CD4-positive, alpha-beta T cell treated with Interleukin-17A for 1 hour (primary cell): ENCODE measurements around the gene EVC.

Source experiments
- DNase-seq: peaks from one replicate; pipeline ENCODE4 v3.0.0-alpha.2; 2020

The EVC gene

GRCh38 chr4:5735463-5735862 is 24.5 kb downstream of the EVC start:
- DNase-seq, result no peak

GRCh38 chr4:5738061-5738460 is 27.1 kb downstream of the EVC start:
- DNase-seq, result no peak

DNA sequence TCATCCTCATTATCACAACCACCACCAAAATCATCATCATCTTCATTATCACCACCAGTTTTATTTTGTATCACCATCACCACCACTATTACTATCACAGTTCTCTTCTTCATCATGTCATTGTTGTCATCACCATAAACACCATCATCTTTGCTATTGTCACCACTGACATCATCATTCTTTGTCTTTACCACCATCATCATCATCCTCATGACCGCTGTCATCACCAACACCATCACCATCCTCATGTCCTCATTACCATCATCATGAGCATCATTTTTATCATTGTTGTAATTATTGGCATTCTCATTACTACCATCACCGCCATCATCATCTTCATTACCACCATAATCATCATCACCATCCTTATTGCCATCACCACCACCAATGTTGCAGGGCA is 31.4 kb downstream of the EVC start:
- DNase-seq, result no peak

DNA sequence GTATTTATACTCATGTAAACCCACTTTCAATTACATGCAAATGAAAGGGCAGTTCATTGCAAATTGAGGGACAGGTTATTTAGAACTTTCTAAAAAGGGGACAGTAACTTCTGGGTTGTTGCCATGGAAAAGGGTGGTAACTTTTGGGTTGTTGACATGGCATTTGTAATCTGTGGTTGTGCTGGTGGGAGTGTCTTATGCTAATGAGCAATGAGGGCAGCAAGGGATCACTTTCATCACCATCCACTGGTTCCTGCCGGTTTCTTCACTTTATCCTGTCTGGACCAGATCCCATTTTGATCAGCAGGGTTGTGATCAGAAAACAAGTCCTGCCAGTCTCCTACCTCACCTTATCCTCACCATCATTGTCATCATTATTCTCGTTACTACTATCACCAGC is 32.0 kb downstream of the EVC start:
- no peak for DNase-seq

DNA sequence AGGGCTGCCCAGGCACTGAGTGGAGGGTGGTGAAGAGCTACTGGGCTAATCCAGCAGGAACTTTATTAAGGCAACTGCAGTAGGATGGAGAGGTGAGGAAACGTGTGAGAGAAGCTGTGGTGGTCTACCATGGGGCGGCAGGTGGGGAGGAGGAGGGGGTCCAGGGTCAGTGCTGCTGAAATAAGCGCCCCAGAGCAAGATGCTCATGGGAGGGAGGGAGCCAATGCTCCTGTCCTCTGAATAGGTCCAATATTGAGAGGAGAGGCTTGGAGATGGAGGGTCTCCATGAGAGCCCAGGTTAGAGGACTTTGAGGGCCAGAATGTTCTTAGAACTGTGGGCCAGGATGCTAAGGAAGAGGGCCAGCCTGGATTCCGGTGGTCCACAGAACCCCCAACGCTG is 35.2 kb downstream of the EVC start:
- no peak for DNase-seq

GRCh38 chr4:5746829-5747737 is 36.1 kb downstream of the EVC start:
- DNase-seq, result no peak

DNA sequence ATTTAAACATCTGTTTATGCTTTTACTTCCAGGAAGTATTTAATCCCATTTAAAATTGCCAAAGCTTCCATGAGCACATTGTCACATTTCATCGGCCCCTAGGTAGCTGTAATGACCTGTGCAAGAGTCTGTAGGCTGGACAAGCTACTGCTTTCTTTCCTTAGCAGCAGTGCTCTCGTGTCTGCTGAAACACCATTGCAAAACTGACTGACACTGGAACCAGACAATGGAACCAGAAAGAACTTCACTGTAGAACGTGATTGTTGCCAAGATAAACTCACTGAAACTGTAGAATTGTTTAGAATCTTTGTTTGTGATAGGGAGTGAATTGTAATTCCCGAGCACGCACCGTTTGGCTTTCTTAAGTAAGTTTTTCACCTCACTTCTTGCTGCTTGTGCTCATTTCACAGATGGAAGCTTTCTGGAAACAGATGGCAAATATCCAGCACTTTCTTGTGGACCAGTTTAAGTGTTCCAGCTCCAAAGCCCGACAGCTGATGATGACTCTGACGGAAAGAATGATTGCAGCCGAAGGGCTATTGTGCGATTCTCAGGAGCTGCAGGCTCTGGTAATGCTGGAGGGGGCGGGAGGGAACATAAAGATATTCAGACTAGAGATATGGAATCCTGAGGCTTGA is 36.9 kb downstream of the EVC start:
- DNase-seq, result no peak

DNA sequence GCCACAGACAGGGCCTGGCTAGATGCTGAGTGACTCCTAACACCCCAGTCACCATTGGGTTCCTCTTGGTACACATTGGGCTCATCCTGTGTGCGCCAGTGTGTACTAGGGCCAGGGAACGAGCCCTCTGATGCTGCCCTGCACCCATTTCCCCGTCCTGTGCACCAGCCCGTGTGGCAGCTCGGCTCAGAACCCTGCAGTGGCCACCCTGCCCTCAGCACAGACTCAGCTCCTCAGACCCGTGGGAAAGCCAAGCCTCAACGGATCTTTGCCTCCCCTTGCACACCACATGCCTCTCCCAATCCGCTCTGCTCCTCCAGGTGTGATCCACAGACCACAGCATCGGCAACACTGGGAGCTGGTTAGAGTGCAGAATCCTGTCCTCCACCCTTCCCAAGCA is 38.6 kb downstream of the EVC start:
- no peak for DNase-seq

- DNase-seq, result no peak
Observed at GRCh38 chr4:5750052-5750945, 39.3 kb downstream of the EVC start.

GRCh38 chr4:5750946-5751665 is 40.1 kb downstream of the EVC start:
- no peak for DNase-seq

DNA sequence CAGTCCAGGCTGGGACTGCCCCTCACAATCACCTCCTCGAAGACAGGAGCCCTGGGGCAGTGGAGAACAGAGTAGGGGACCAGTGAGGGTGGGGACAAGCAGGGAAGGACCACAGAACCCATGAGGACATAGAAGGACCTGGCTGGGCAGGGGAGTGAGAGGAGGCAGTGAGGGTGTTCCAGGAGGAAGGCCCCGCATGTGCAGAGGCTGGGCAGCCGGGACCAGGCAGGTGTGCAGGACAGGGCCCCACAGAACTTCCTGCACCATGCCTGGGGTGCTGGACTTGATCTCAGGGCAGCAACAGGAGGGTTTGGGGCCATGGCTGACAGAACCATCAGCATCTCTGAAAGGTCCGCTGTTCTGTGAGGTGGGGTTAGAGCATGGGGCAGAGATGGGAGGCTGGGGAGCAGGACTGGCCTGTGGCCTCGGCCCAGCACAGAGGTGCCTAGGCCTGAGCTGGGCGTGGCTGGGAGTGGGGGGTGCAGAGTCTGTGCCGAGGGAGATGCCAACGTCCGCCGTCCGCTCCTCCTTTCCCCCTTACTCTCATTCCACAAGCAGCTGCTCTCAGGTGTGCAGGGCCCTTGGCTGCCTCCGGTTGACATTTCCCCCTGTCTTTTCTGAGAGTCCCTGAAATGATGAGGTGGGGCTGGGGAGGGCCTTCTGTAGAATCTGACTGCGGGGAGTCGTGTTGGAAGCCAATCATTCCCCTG is 40.8 kb downstream of the EVC start:
- no peak for DNase-seq

DNA sequence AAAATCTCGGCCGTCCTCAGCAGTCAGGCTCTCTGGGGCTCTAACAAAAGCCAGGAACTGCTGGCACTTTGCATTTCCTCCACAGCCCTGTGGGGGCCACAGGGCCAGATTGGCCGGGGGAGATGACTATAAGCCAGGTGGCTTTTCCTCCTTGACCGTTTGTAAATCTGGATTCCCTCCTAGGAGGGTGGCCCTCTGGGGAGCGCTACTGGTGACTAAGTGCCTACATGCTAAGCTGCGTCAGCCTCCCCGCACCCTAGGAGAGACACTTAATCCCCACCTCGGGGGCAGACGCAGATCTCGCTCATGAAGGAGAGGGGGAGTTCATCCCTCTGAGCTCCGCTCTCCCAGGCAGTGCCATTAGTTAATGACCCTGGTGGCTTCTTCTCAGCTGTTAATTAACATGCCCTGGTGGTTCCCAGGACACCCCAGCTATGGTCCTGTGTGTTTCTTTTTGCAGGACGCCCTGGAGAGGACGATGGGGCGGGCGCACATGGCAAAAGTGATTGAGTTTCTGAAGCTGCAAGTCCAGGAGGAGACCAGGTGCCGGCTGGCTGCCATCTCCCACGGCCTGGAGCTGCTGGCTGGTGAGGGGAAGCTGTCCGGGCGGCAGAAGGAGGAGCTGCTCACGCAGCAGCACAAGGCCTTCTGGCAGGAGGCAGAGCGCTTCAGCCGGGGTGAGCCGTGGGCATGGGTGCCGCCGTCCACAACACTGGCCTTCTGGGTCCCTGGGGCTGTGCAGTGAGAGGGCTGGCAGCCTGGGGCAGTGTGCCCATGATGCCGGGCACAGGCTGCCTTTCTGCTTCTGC is 41.6 kb downstream of the EVC start:
- DNase-seq, result no peak

- DNase-seq, result no peak
Observed at GRCh38 chr4:5753366-5753765, 42.4 kb downstream of the EVC start.

GRCh38 chr4:5753766-5754528 is 42.9 kb downstream of the EVC start:
- no peak for DNase-seq

GRCh38 chr4:5754529-5754881 is 43.5 kb downstream of the EVC start:
- no peak for DNase-seq

DNA sequence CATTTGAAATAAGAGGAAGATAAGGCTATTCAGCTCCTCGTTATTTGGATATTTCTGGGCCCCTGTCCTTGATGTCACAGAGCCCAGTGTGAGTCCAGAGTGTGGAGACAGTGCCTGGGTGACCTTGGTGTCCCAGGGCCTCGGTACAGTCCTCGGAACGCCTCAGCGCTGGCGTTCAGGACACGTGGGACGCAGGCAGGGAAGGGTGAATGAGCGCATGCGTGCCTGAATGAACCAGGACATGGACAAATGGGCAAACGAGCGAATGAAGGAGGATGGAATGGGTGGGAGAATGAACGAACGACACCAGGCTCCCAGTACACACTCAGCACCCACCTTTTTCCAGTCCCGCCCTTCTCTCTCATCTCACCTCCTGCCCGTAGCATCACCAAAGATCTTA is 44.2 kb downstream of the EVC start:
- no peak for DNase-seq

DNA sequence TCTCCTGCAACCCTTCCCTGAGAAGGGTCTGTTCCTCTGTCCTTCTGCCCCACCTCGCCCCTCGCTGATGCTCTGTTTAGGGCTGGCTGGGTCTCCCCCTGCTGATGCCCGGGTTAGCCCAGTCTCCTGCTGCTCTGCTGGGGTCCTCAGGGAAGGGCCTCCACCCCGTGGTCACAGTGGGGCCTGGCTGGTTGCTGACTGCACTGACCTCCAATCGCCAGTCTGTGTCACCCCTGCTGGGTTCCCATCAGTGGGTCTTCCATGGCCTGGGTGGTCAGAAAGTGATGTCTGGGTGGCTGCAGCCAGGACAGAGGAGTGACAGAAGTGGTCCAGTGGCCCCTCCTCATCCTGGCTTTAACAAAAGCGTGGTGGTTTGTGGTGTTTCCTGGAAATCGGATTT is 44.7 kb downstream of the EVC start:
- no peak for DNase-seq

DNA sequence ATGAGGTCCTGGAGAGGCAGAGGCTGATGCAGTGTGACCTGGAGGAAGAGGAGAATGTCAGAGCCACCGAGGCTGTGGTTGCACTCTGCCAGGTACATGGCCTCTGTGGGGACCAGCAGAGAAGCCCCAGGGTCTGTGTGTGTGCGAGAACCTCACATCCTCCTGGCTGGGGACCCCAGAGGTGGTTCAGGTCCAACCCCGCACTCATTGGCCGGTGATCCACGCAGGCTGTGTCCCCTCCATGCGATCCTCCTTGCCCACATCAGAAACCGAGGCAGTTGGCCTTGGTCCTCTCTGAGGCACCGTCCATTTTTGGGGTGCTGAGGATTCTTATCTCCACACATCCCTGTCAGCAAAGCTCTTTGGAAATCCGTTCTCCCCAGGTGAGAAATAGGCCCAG is 45.3 kb downstream of the EVC start:
- DNase-seq, result no peak

GRCh38 chr4:5757091-5757490 is 46.1 kb downstream of the EVC start:
- no peak for DNase-seq

DNA sequence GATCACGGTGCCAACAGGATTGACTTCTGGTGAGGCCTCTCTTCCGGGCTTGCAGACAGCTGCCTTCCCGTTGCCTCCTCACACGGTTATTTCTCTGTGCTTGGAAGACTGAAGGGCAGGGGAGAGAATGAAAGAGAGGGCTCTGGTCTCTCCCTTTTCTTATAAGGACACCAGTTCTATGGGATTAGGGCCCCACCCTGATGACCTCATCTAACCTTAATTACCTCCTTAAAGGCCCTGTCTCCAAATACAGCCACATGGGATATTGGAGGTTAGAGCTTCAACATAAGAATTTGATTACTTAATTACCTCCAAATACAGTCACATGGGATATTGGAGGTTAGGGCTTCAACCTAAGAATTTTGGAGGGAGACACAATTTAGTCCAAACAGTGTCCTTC is 46.5 kb downstream of the EVC start:
- no peak for DNase-seq

DNA sequence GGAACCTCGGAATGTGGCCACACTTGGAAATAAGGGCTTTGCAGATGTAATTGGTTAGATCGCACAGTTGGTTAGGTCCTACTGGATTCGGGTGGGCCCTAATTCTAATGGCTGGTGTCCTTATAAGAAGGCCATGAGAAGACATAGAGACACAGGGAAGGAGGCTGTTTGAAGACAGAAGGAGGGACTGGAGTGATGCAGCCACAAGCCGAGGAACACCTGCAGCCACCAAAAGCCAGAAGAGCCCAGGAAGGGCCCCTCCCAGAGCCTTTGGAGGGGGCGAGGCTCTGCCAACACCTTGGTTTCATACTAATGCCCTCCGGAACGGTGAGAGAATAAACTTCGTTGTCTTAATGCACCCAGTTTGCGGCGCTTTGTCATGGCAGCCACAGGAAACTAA is 47.0 kb downstream of the EVC start:
- no peak for DNase-seq
